ENCODE measurements around the gene SH3BGRL. TPM values are rescaled to one million over a fixed set of nuclear protein-coding genes. Genes with fewer than 3 reads are reported as not detected.
"Not testable (repeated sequence)": the region's sequence is repeated elsewhere in the genome, so short reads cannot be mapped to it uniquely, and the experiment has no call there.

SH3BGRL gene
- total RNA-seq, 1 donor from 2014 or later = 74.0 TPM

DNA sequence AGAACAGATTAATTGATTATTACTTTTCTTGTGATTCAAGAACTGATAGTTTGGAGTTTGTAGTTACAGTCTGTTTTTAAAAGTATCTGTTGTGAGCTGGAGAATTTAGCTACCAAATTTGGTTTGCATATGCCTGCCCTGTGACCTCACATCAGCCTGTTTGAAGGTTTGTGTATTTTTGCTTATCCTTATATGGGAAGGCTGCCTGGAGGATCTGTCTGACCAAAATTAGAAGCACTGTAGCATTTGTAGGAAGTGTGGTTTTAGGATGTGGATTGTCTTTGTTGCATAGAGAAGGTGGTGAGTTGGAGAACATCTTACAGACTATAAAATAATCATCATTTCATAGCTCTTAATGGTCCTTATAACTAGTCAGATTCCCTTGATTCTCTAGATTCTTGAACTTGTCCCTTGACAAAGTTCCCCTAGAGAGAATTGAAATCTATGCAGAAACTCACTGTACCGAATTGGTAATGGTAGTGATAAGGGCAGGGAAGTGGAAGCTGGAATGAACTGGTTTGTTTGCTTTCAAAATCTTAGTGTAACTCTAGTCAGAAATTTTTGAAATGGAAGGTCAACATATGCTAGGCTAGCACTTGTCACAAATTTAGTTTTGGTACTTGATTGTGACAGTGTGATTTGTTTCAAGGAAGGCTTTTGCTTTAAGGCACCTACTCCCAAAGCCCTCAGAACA, 57.3 kb downstream of the SH3BGRL start:
- intact Hi-C loops (cut with micrococcal nuclease) = no loop called here

DNA sequence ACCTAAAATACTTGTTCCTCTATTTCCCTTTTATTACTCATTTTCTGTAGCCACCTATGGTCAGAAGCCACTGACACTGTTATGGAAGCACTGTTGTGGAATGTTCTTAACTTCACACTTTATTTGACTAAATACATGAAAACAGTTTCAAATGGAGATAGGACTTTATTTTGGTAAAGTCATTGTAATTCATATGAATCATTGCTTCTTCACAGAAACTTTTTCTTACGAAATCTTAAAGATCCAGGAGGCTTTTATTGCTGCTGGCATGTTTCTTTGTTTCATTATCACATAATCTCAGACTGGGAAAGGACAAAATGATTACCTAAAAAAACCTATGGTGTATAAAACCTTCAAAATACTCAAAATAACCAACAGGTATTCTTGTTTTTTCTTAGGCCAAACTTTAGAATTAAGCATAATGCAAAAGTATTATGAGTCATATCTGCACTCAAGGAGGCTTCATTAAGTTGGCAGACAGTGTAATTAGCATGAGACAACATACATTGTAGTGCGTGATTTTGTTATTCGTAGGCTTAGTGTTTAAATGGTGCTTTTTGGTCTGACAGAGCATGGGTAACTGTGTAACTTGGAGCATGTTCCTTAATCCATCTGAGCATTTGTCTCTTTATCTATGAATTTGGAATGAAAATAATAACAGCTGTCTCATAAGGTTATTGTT, 58.0 kb downstream of the SH3BGRL start:
- intact Hi-C loops (cut with micrococcal nuclease) = no loop called here

DNA sequence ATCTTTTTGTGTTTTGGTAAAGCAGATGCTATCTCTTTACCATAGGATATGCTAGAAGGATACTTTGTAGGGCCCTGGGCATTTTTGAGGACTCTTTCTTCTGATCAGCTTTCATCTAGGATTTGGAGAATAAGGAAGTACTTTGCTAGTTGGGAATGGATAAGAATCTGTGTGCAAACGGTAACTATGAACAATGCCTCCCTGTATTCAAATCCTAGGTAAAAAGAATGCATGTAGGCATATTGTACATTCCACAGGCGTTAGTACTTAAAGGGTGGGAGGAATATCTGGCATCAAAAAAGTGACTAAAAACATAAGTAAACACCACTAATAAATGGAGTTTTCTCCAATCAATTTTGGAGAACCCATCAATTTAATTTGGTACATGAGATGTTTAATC, 59.7 kb downstream of the SH3BGRL start:
- intact Hi-C loops (cut with micrococcal nuclease) = no loop called here

DNA sequence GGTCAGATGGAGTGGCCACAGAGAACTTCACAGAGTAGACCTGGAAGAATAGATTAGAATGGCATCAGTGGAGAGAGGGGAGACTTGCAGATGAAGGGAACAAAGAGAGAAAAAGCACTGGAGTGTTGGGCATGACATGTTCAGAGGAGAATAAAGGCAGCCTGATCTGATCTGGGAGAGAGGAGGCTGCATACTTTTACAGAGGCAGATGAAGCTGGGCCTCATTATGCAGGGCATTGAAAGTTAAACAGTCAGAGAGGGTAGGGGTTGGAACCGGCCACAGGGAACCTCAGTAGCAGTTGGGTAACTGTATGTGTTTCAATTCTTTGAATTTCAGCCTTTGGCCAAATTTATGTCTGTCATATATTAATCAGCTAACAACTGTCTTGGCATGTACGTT, 61.2 kb downstream of the SH3BGRL start:
- intact Hi-C loops (cut with micrococcal nuclease) = no loop called here

DNA sequence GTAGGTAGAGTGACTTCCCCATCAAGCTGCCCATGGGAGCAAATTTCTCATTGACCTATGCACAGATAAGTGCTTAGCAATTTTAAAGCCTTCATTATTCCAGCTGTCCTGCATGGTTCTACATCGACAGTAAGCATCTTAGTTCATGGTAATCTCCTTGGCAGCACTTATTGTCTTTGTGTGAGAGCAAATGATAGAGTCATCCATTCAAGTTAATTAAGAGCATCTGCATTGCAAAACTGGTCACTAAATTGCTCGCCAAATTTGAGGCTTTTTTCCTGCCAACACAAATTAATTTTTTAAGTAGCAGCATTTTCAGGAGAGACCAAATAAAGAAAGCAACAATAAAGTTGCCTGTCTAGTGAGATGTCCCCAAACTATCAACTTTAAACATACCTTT, 76.7 kb downstream of the SH3BGRL start:
- intact Hi-C loops (cut with micrococcal nuclease) = no loop called here

DNA sequence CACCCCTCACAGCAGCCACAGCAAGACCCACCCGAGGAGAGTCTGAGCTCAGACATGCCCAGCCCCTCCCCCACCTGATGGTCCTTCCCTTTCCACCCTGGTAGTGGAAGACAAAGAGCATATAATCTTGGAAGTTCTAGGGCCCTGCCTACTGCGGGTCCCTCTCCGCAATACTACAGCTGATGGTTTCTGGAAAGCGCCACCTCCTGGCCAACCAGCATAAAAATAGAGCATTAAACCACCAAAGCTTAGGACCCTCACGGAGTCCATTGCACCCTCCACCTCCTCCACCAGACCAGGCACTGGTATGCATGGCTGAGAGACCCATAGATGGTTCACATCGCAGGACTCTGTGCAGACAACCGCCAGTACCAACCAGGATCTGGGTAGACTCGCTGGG, 78.2 kb downstream of the SH3BGRL start:
- intact Hi-C loops (cut with micrococcal nuclease) = no loop called here

DNA sequence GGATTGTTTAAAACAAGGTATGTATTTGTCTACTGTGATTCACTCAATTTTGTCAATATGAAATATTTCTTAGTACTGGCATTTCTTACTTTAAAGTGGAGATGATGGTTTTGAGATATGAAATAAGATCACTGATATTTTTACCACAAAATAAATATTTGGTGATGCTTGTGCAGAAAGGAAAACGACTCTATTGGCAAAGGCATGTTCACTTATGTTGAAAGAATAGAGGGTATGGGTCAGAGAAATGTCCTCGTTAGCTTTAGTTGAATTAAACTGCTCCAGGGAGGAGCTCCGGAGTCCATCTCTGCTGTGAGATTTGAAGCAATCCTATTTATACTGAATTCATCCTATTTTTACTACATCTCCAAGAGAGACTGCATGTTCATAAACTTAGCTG, 84.2 kb downstream of the SH3BGRL start:
- intact Hi-C loops (cut with micrococcal nuclease) = no loop called here

DNA sequence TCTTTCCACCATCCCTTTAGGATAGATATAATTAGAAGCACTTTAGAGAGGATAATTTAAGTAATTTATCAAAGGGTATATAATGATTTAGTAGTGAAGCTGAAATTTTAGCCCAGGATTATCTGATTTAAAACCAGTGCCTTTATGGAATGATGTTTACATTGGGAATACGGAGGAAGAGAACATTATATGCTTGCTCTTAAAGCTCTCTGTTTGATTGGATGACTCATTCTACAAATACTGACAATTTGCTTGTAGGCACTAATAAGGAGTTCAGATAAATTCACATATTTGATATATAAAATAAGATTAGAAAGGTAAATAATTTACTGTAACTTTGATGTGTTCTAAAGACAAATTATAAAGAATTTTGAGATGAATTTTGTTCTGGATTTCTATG, 84.7 kb downstream of the SH3BGRL start:
- intact Hi-C loops (cut with micrococcal nuclease) = no loop called here

DNA sequence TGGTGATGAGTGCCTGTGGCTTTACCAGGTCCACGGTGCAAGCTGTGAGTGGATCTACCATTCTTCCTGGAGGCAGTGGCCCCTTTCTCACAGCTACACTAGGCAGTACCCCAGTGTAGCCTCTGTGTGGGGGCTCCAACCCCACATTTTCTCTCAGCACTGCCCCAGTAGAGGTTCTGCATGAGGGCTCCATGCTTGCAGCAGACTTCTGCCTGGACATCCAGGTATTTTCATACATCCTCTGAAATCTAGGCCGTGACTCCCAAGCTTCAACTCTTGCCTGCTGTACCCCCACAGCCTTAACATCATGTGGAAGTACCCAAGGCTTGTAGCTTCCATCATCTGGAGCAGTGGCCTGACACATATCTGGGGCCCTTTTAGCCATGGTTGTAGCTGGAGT, 90.1 kb downstream of the SH3BGRL start:
- intact Hi-C loops (cut with micrococcal nuclease) = no loop called here

DNA sequence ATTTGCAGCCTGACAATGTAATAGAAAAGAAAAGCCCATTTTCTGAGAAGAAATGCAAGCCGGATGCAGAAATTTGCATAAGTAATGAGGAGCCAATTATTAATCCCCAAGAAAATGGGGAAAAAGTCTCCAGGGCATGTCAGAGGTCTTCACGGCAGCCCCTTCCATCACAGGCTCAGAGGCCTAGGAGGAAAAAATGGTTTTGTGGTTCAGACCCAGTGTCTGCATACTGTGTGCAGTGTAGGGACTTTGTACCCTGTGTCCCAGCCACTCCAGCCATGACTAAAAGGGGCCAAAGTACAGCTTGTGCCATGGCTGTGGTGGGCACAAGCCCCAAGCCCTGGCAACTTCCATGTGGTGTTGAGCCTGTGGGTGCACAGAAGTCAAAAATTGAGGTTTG, 92.2 kb downstream of the SH3BGRL start:
- intact Hi-C loops (cut with micrococcal nuclease) = no loop called here

DNA sequence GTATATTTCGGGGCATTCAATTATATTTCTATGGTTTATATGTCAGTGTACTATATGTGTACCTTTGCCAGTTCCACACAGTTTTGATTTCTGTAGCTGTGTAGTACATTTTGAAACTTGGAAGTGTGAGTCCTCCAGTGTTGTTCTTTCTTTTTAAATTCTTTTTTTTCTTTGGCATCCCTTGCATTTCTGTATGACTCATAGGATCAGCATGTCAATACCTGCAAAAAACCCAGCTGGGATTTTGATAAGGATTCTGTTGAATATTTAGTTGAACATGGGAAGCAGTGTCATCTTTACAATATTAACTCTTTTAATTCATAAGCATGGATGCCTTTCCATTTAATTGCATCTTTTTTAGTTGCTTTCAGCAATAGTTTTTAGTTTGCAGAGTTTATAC, 100.0 kb downstream of the SH3BGRL start:
- intact Hi-C loops (cut with micrococcal nuclease) = no loop called here

DNA sequence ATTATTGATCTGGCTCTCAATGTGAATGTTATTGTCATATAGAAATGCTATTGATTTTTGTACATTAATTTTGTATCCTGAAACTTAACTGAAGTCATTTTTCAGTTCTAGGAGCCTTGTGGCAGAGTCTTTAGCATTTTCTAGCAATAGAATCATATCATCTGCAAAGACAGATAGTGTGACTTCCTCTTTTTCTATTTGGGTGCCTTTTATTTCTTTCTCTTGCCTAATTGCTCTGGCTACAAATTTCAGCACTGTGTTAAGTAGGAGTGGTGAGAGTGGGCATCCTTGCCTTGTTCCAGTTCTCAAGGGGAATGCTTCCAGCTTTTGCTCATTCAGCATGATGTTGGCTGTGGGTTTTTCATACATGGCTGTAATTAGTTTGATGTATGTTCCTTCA, 102.7 kb downstream of the SH3BGRL start:
- intact Hi-C loops (cut with micrococcal nuclease) = no loop called here

DNA sequence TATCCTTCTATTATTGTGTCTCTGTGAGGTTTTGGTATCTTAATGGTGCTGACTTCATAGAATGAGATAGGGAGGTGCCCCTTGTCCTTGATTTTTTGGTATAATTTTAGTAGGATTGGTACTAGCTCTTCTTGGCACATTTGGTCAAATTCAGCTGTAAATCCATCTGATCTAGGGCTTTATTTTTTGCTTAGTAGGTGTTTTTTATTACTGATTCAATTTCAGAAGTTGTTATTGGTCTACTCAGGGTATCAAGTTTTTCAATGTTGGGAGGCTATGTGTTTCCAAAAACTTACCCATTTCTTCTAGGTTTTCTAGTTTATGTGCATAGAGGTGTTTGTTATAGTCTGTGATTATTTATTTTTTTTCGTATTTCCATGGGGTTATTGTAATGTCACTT, 103.3 kb downstream of the SH3BGRL start:
- intact Hi-C loops (cut with micrococcal nuclease) = no loop called here

DNA sequence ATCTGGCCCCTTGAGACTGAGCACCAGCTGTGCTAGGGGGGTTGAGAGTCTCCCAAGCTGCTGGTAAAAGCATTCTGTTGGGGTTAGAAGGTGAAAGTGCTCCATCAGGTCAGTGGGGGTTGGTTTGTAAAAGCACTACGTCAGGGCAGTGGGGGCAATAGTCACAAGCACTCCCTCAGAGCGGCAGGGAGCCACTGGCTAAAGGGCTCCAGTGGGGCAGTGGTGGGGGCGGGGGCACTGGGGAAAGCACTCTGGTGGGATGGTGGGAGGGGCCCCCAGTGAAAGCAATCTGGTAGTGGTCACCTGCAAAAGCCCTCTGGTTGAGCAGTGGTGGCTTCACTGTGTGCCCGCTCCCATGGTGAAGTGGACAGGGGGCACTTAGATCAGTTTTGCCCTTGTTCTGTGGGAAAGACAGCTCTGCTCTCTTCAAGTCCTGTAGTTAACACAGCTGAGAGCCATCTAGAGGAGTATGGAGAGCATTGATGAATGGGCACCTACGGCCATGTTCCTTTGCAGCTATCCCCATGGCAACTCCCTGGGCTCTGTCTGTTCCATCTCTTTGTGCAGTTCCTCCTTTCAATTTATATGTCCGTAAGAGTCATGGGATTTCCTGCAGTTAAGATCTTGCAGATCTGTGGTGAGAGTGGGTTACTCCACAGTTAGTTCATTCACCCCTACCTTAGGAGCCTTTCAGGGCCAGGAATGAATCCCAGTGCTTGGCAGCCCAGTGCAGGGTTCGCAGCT, 106.4 kb downstream of the SH3BGRL start:
- intact Hi-C loops (cut with micrococcal nuclease) = no loop called here

DNA sequence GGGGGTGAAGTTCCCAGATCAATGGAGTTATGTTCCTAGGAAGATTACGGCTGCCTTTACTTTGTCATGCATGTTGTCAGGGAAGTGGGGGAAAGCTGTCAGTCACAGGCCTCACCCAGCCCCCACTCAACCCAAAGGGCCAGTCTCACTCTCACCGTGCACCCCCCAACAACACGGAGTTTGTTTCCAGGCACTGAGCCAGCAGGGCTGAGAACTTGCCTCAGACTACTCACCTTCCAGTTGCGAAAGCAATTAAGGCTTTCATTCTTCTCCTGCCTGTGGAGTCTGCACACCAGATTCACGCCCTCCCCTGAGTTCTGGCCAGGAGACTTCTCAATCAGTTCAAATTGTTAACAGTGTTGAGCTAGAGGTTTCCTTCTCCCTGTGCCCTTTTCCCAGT, 114.3 kb downstream of the SH3BGRL start:
- intact Hi-C loops (cut with micrococcal nuclease) = no loop called here

DNA sequence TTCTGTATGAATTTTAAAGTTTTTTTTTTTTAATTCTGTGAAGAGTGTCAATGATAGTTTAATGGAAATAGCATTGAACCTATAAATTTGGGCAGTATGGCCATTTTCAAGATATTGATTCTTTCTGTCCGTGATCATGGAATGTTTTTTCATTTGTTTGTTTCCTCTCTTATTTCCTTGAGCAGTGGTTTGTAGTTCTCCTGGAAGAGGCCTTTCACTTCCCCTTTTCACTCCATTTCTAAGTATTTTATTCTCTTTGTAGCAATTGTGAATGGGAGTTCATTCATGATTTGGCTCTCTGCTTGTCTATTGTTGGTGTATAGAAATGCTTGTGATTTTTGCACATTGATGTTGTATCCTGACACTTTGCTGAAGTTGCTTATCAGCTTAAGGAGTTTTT, 129.8 kb downstream of the SH3BGRL start:
- intact Hi-C loops (cut with micrococcal nuclease) = not testable (repeated sequence)

DNA sequence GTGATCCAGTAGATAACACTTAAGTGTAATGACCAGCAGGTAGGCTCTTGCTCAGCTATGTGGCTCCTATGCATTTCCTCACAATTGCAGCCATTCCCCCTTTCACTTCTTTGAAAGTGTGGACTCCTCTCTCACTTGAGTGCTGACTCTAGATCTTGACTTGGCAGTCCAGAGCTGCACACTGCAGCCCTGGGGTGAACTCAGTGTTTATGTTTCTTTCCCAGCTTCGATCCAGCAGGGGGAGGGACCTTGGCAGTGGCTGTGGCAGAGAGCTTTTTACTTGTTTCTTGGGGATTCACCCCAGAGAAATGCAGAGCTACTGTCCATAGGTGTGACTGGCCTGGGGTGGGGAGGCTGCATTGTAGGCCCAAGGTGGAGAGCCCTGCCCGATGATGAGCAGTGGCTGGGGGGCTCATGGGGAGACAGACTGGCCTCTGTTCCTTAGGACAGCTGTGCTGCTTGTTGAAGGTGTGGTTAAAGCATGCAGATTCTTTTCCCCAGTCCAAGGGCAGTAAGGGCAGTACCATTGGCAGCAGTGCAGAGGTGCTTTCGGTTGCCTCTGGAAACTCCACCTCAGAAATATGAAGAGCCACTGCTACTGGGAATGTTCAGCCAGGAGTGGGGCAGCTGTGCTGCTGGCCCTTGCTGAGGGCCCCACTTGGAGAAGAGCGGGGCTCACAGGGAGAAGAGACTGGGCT, 134.7 kb downstream of the SH3BGRL start:
- intact Hi-C loops (cut with micrococcal nuclease) = no loop called here

DNA sequence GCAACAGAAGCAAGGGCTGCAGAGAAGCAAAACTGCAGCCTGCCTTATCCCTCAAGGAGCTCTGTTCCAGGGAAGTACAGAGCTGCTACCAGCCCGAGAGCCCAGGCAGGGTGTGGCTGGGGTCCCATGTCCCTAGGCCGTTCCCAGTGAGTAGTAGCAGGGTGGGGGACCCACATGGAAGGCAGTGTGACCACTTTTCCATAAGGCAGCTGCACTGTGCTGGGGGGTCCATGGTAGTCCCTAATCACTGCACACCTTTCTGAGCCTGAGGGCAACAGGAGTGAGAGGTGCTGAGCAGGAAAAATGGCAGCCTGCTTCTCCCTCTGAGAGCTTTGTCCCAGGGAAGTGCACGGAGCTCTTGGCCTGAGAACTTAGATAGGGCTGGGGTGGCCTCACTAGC, 135.9 kb downstream of the SH3BGRL start:
- intact Hi-C loops (cut with micrococcal nuclease) = no loop called here

DNA sequence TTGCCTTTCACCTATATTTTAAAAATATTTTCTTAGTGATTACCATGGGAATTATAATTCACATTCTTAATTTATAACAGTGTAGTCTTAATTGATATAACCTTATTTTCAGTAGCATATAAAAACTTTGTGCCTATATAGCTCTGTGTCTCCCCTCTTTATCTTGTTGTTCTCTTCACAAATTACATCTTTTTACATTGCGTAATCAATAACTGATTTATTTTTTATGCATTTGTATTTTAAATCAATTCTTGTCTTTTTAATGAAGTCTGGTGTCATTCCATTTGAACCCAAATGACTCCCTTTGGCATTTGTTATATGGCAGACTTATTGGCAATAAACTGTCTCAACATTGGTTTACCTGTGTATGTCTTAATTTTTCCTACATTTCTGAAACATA, 137.0 kb downstream of the SH3BGRL start:
- intact Hi-C loops (cut with micrococcal nuclease) = no loop called here

DNA sequence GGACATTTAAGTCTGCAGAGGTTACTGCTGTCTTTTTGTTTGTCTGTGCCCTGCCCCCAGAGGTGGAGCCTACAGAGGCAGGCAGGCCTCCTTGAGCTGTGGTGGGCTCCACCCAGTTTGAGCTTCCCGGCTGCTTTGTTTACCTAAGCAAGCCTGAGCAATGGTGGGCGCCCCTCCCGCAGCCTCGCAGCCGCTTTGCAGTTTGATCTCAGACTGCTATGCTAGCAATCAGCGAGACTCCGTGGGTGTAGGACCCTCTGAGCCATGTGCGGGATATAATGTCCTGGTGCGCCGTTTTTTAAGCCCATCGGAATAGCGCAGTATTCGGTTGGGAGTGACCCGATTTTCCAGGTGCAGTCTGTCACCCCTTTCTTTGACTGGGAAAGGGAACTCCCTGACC, 143.4 kb downstream of the SH3BGRL start:
- intact Hi-C loops (cut with micrococcal nuclease) = not testable (repeated sequence)

All from T-helper 1 cell treated with Interleukin-12 subunit alpha and Interleukin-12 subunit beta and Interleukin-4 antibody, amounts not matched to agents 30 ng/mL and 1 ng/mL, for 36 hours (primary cell).